GM12878 (cell line): ENCODE results near the gene PLEKHS1. TPM values are rescaled to one million over a fixed set of nuclear protein-coding genes. Genes with fewer than 3 reads are reported as not detected.

ENCODE experiments used
- ATAC-seq: fragments of 200-7000 bp; cut with Tn5 transposase; 3 replicates; pipeline ENCODE4 v1.9.1; 2020; ENCODE audit warnings: mild to moderate bottlenecking, moderate library complexity
- BruUV-seq: library from RNA; stranded (reverse); fragments of 400-500 nt; replicated peaks from 2 replicates; lab custom pipeline; 2021; lab: Mats Ljungman, UMichigan
- CTCF ChIA-PET: fragments of 300-600 bp; sonication (Branson Sonifier 250); formaldehyde crosslinking; extraction: SDS; loops from one replicate; lab custom pipeline; 2021; ENCODE audit warnings: inconsistent platforms; lab: Yijun Ruan, JAX
- POLR2A ChIA-PET: fragments of 350-600 bp; formaldehyde crosslinking; extraction: SDS; loops from one replicate; lab custom pipeline; 2021; ENCODE audit warnings: inconsistent platforms; lab: Charles Lee
- RAD21 ChIA-PET: fragments of 300-600 bp; sonication (Branson Sonifier 250); formaldehyde crosslinking; loops from one replicate; lab custom pipeline; 2023; ENCODE audit warnings: antibody characterized with exemption; ENCODE audit not compliant: unreplicated experiment; lab: Charles Lee
- SMC1A ChIA-PET: fragments of 300-600 bp; sonication (Branson Sonifier 250); formaldehyde crosslinking; loops from one replicate; lab custom pipeline; 2023; ENCODE audit not compliant: unreplicated experiment, uncharacterized antibody; lab: Charles Lee
- DNase-seq: peaks from one replicate; pipeline ENCODE4 v3.0.0-alpha.2; 2011; ENCODE audit warnings: low read depth, low spot score
- FAIRE-seq: peaks from 3 replicates; lab custom pipeline; 2011; peaks lifted over from hg19 to GRCh38; lab: Jason Lieb, UNC
- H2AFZ ChIP-seq: 2 replicates; pipeline ENCODE4 v1.6.0; 2011; ENCODE audit warnings: low read depth, low read length, control low read depth; ENCODE audit not compliant: control insufficient read depth
- H3K27ac ChIP-seq: 2 replicates; pipeline ENCODE4 v1.5.1; 2011; ENCODE audit warnings: control low read depth; ENCODE audit not compliant: control insufficient read depth, insufficient read depth
- H3K27me3 ChIP-seq, 2 experiments: replicated peaks in 1 of 2; 2 replicates each; pipeline versions ENCODE4 v1.6.0 to v1.6.1; 2011; ENCODE audit warnings: low read length in 1 of 2; ENCODE audit not compliant: control insufficient read depth in 2 of 2, insufficient read depth in 2 of 2
- H3K36me3 ChIP-seq, 2 experiments: 2 replicates each; pipeline ENCODE4 v1.5.1; 2011; ENCODE audit warnings: low read length in 1 of 2; ENCODE audit not compliant: control insufficient read depth in 2 of 2, insufficient read depth in 2 of 2
- H3K4me1 ChIP-seq: 2 replicates; pipeline ENCODE4 v1.6.1; 2011; ENCODE audit warnings: mild to moderate bottlenecking, low read length, moderate library complexity, mixed read lengths; ENCODE audit not compliant: control insufficient read depth, insufficient read depth
- H3K4me2 ChIP-seq: 2 replicates; pipeline ENCODE4 v1.6.0; 2011; ENCODE audit warnings: control low read depth; ENCODE audit not compliant: control insufficient read depth, insufficient read depth
- H3K4me3 ChIP-seq: fragments of 200-600 bp; sonication (generic); 2 replicates; pipeline ENCODE4 v1.5.1; 2016
- H3K79me2 ChIP-seq: 2 replicates; pipeline ENCODE4 v1.6.0; 2011; ENCODE audit warnings: low read length; ENCODE audit not compliant: control insufficient read depth, insufficient read depth
- H3K9ac ChIP-seq: 2 replicates; pipeline ENCODE4 v1.8.0; 2011; ENCODE audit warnings: low read length, control low read depth, mixed read lengths; ENCODE audit not compliant: control insufficient read depth, insufficient read depth
- H3K9me3 ChIP-seq: replicated peaks from 3 replicates; pipeline ENCODE4 v1.5.1; 2011; ENCODE audit warnings: mild to moderate bottlenecking, low read length; ENCODE audit not compliant: control insufficient read depth, insufficient read depth
- H4K20me1 ChIP-seq: 2 replicates; pipeline ENCODE4 v1.6.0; 2011; ENCODE audit not compliant: control insufficient read depth, insufficient read depth
- ATF2 ChIP-seq: IDR thresholded peaks from 2 replicates; pipeline ENCODE4 v1.6.1; 2012; ENCODE audit warnings: low read length, inconsistent platforms
- BCL11A ChIP-seq: IDR thresholded peaks from 2 replicates; pipeline ENCODE4 v1.6.1; 2011; ENCODE audit warnings: low read depth, low read length
- BHLHE40 ChIP-seq, 2 experiments: fragments of 450-650 bp in 1 of 2; IDR thresholded peaks; 2 replicates each; pipeline ENCODE4 v1.6.1; 2011 to 2017; ENCODE audit warnings: low read depth in 2 of 2, borderline replicate concordance in 1 of 2, improper control_type of control experiment in 1 of 2, low read length in 1 of 2, mild to moderate bottlenecking in 1 of 2
- BMI1 ChIP-seq: fragments of 450-650 bp; IDR thresholded peaks from 2 replicates; pipeline ENCODE4 v1.6.1; 2016; ENCODE audit warnings: mild to moderate bottlenecking, moderate library complexity, borderline replicate concordance
- E2F8 ChIP-seq: fragments of 450-650 bp; IDR thresholded peaks from 2 replicates; pipeline ENCODE4 v1.6.1; 2018; ENCODE audit warnings: mild to moderate bottlenecking, low read depth, moderate library complexity; ENCODE audit not compliant: partially characterized antibody
- IKZF2 ChIP-seq, 2 experiments: fragments of 450-650 bp; IDR thresholded peaks; 2 replicates each; pipeline ENCODE4 v1.6.1; 2017; ENCODE audit warnings: mild to moderate bottlenecking in 2 of 2, moderate library complexity in 2 of 2
- MYC ChIP-seq: IDR thresholded peaks from 2 replicates; pipeline ENCODE4 v1.6.1; 2011; ENCODE audit warnings: mild to moderate bottlenecking, low read length, moderate library complexity, inconsistent platforms; ENCODE audit not compliant: insufficient read depth, insufficient replicate concordance, insufficient read length, severe bottlenecking
- RAD21 ChIP-seq: IDR thresholded peaks from 2 replicates; pipeline ENCODE4 v1.6.1; 2011; ENCODE audit warnings: mild to moderate bottlenecking, low read depth, low read length, moderate library complexity; ENCODE audit not compliant: insufficient read depth
- RFX5 ChIP-seq: IDR thresholded peaks from 2 replicates; pipeline ENCODE4 v1.6.1; 2011; ENCODE audit warnings: low read depth, low read length, improper control_type of control experiment
- SMARCA5 ChIP-seq: fragments of 450-650 bp; IDR thresholded peaks from 2 replicates; pipeline ENCODE4 v1.6.1; 2017; ENCODE audit warnings: mild to moderate bottlenecking
- TCF12 ChIP-seq: IDR thresholded peaks from 2 replicates; pipeline ENCODE4 v1.6.1; 2011; ENCODE audit warnings: low read depth, mild to moderate bottlenecking, low read length
- WGBS: methylation state at CpG from one replicate; pipeline ENCODE4 v1.1.6; 2016; ENCODE audit warnings: low lambda C conversion rate; ENCODE audit not compliant: insufficient replicate concordance, insufficient coverage; ENCODE audit errors: missing lambda C conversion rate; 5-methylcytosine and 5-hydroxymethylcytosine counted together
- in situ Hi-C: fragments of 300-500 bp; cut with MboI; formaldehyde crosslinking; loops from 9 replicates; pipeline ENCODE4 v1.14.3; 2018; ENCODE audit warnings: mixed read lengths
- intact Hi-C: fragments of 100-400 bp; cut with micrococcal nuclease; formaldehyde crosslinking; loops from one replicate; pipeline ENCODE4 v1.14.2; 2022; ENCODE audit not compliant: unreplicated experiment
- polyA plus RNA-seq, 11 experiments: library from polyadenylated mRNA; depleted of rRNA in 4 of 11; unstranded in 6 of 11; stranded (reverse) in 5 of 11; fragments of >200 nt; fragmentation: Nextera tagmentation in 4 of 11; fragmentation: Illumina TruSeq in 1 of 11; extraction: Ambion mirVana in 4 of 11; extraction: Trizol in 1 of 11; gene quantifications; 1 replicate in 1 of 11; 2 replicates in 10 of 11; pipeline versions ENCODE4 v1.2.1 to v1.2.3, GENCODE V29; 2011 to 2016; ENCODE audit warnings: inconsistent platforms in 2 of 11, missing spikeins in 2 of 11, low read depth in 1 of 11
- total RNA-seq, 4 experiments: library from RNA; depleted of rRNA in 3 of 4; stranded (reverse); fragments of >200 nt in 3 of 4; fragmentation: Illumina TruSeq in 1 of 4; extraction: Trizol in 1 of 4; gene quantifications; 2 replicates each; pipeline versions ENCODE4 v1.2.1 to v1.2.3, GENCODE V29; 2013 to 2021

Gene PLEKHS1
- total and polyA plus RNA-seq, 10 of the 15 experiments (the other 5 are each of a cell fraction or from before 2014, with no cell fraction given): 0.04 to 0.17 TPM; not detected in 8

GRCh38 chr10:113754125-113754524 lies 2.6 kb downstream of the PLEKHS1 start (continued):
- no peak for TF ChIP-seq BHLHE40 (IDR thresholded peaks at IDR 0.05; ENCODE audit: borderline replicate concordance in 1 of 2, low read depth in 2 of 2, low read length in 1 of 2)
- TF ChIP-seq BMI1: no peak
- no peak for TF ChIP-seq IKZF2 (IDR thresholded peaks at IDR 0.05)
- TF ChIP-seq SMARCA5: no peak

GRCh38 chr10:113754768-113755167 lies 3.3 kb downstream of the PLEKHS1 start:
- Histone ChIP-seq H3K4me1 (no peaks in the 10 kb centered on the region), H3K36me3 (no peaks in the 10 kb centered on the region), H3K4me2 (no peak overlapping the region), H3K9me3 (no peaks in the 10 kb centered on the region), H3K9ac (no peak overlapping the region), H3K4me3 (no peak overlapping the region), H3K27ac (no peak overlapping the region), H2AFZ (no peak overlapping the region), H3K27me3 (no peaks in the 10 kb centered on the region), H4K20me1 (no peaks in the 10 kb centered on the region), H3K79me2 (no peaks in the 10 kb centered on the region)
- intact Hi-C loops (no loop called here), in situ Hi-C loops (no loop called here)
- no peak for ATAC-seq
- DNase-seq: no peak
- no TSS peak for BruUV-seq
- CTCF ChIA-PET: no interaction called here
- TF ChIP-seq RAD21 (no peak), TCF12 (no peak), E2F8 (no peak), RFX5 (no peak), ATF2 (no peak), BCL11A (no peak), MYC (no peak)
- no peak for FAIRE-seq
- SMC1A ChIA-PET: no interaction called here
- RAD21 ChIA-PET: no interaction called here
- POLR2A ChIA-PET: no interaction called here
- WGBS: 66% methylated on average over 9 of the region's 9 CpGs
